Prostate gland (tissue), 2 donors: ENCODE measurements around the gene HESX1. TPM values are rescaled to one million over a fixed set of nuclear protein-coding genes. Genes with fewer than 3 reads are reported as not detected.

Source experiments
- DNase-seq: peaks from one replicate; pipeline ENCODE4 v3.0.0-alpha.2; 2019; ENCODE audit warnings: low spot score
- H3K27ac ChIP-seq, 2 donors: fragments of 200-600 bp; sonication (generic); 2 replicates each; pipeline ENCODE4 v1.5.1; 2017 to 2019
- H3K27me3 ChIP-seq: fragments of 200-600 bp; sonication (generic); replicated peaks from 2 replicates; pipeline ENCODE4 v1.5.1; 2019; ENCODE audit not compliant: insufficient read depth
- H3K36me3 ChIP-seq, 2 donors: fragments of 200-600 bp; sonication (generic); 1 replicate in 1 of 2; 2 replicates in 1 of 2; pipeline versions ENCODE4 v1.5.1 to v1.8.1; 2017 to 2019
- H3K4me1 ChIP-seq: fragments of 200-600 bp; sonication (generic); replicated peaks from 2 replicates; pipeline ENCODE4 v1.5.1; 2019
- H3K4me3 ChIP-seq, 2 donors: fragments of 200-600 bp; sonication (generic); 2 replicates each; pipeline ENCODE4 v1.5.1; 2017 to 2019
- H3K9me3 ChIP-seq: fragments of 200-600 bp; sonication (generic); 2 replicates; pipeline ENCODE4 v1.5.1; 2017
- CTCF ChIP-seq, 4 experiments: fragments of 200-600 bp in 2 of 4; fragments of 450-650 bp in 2 of 4; sonication (generic) in 2 of 4; IDR thresholded peaks; 1 replicate in 3 of 4; 2 replicates in 1 of 4; pipeline ENCODE4 v1.5.1; 2016 to 2019; ENCODE audit warnings: antibody characterized with exemption in 4 of 4, mild to moderate bottlenecking in 2 of 4, moderate library complexity in 2 of 4
- POLR2A ChIP-seq: fragments of 450-650 bp; IDR thresholded peaks from one replicate; pipeline ENCODE4 v1.6.1; 2016; ENCODE audit warnings: antibody characterized with exemption, mild to moderate bottlenecking
- POLR2AphosphoS5 ChIP-seq: sonication (generic); formaldehyde crosslinking; IDR thresholded peaks from one replicate; pipeline ENCODE4 v1.6.1; 2017; ENCODE audit warnings: antibody characterized with exemption
- WGBS: methylation state at CpG from one replicate; pipeline ENCODE4 v1.1.5; 2018; 5-methylcytosine and 5-hydroxymethylcytosine counted together
- intact Hi-C: fragments of 100-400 bp; cut with DNase I; formaldehyde crosslinking; loops from one replicate; pipeline ENCODE4 v1.14.2; 2022
- total RNA-seq, 2 donors: library from RNA; depleted of rRNA; stranded (reverse); fragments of >200 nt; gene quantifications; one replicate each; pipeline ENCODE4 v1.1.0, GENCODE V29; 2016

HESX1 gene
- total RNA-seq, 2 donors from 2014 or later = 0.23 to 3.6 TPM

DNA sequence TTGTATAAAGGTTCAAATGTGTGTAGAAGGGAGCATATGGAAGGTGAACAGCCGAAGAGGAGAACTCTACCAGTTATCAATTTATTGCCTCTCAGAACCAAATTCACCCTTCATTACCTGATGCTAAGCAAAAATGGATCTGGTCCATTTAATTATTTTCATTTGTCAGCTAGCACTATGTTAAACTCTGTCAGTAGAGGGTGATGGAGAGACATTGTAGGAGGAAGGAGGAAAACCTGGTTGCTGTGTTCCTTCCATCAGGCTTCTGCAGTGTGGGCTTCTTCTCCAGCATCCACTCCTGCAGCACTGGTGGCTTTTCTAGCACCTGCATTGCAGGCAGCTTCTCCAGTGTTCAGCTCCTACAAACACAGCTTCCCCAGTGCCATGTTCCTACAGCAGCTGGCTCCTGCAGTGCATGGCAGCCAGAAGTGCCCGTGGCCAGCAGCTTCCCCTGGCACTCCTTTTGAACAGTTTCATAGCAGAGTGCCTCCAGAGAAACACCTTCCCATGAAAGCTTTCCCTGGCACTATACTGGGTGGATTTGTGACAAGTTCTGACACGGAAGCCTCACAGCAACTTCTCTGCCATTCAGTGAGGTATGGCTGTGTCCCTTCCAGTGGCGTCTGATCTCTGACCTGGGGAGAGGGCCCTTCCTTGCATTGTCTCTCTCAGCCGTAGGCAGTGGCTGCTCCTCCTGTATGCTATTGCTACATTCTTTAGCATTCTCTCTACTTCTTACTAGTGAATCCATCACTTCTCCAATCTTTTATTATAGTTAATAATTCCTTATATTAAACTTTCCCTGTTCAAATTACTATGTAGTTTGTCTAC is 20.0 kb downstream of the HESX1 start:
- H3K36me3 ChIP-seq = no peaks in the 10 kb centered on the region
- WGBS = 55% methylated on average over 5 of the region's 5 CpGs
- H3K27ac ChIP-seq = no peak overlapping the region
- H3K4me3 ChIP-seq = no peak overlapping the region
- no peaks in the 10 kb centered on the region for H3K9me3 ChIP-seq
- H3K27me3 ChIP-seq = no peaks in the 10 kb centered on the region
- TF ChIP-seq POLR2AphosphoS5 (no peak), POLR2A (no peak), CTCF (IDR thresholded peaks at IDR 0.05) (no peak)
- H3K4me1 ChIP-seq = no peaks in the 10 kb centered on the region
- intact Hi-C loops = no loop called here
- DNase-seq = no peak

- 89% methylated on average over 1 of the region's 1 CpG for WGBS
- Histone ChIP-seq H3K36me3 (no peaks in the 10 kb centered on the region), H3K27me3 (no peaks in the 10 kb centered on the region), H3K9me3 (no peaks in the 10 kb centered on the region), H3K27ac (no peak overlapping the region), H3K4me1 (no peaks in the 10 kb centered on the region), H3K4me3 (no peak overlapping the region)
- DNase-seq = no peak
- TF ChIP-seq POLR2A (no peak), POLR2AphosphoS5 (no peak), CTCF (IDR thresholded peaks at IDR 0.05) (no peak)
- intact Hi-C loops = no loop called here
Measured at GRCh38 chr3:57176045-57176444, 23.7 kb downstream of the HESX1 start.

- 65% methylated on average over 2 of the region's 2 CpGs for WGBS
- Histone ChIP-seq H3K4me3 (no peak overlapping the region), H3K36me3 (no peaks in the 10 kb centered on the region), H3K4me1 (no peaks in the 10 kb centered on the region), H3K27me3 (no peaks in the 10 kb centered on the region), H3K9me3 (no peaks in the 10 kb centered on the region), H3K27ac (no peak overlapping the region)
- DNase-seq = no peak
- intact Hi-C loops = no loop called here
- no peak for TF ChIP-seq CTCF (IDR thresholded peaks at IDR 0.05)
- TF ChIP-seq POLR2A = no peak
- no peak for TF ChIP-seq POLR2AphosphoS5
Measured at GRCh38 chr3:57173687-57174086, 26.1 kb downstream of the HESX1 start.

DNA sequence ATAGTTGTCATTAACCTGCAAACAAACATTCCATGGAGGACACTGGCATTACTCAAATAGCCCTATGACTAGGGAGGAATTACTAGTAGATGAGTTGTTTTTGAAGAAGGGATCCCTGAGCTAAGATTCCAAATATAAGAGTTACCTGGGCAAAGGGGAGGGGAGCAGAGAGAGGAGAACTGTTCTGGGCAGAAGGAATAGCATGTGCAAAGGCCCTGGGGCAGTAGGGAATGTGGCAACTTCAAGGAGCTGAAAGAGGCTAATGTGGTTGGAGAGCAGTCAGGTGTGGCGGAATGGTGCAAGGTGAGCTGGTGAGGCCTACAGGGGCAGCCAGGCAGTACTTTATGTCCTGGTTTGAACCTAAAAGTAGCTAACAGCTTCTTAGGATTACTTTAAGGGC is 28.8 kb downstream of the HESX1 start:
- intact Hi-C loops = loop anchor here (2.0 kb wide), 1 partner anchor 52 kb away; no protein-coding TSS in a partner anchor
- Histone ChIP-seq H3K27ac (no peak overlapping the region), H3K27me3 (no peaks in the 10 kb centered on the region), H3K4me3 (no peak overlapping the region), H3K9me3 (no peaks in the 10 kb centered on the region), H3K36me3 (no peaks in the 10 kb centered on the region), H3K4me1 (no peaks in the 10 kb centered on the region)
- 96% methylated on average over 1 of the region's 1 CpG for WGBS
- DNase-seq = no peak
- no peak for TF ChIP-seq CTCF (IDR thresholded peaks at IDR 0.05)
- TF ChIP-seq POLR2A = no peak
- no peak for TF ChIP-seq POLR2AphosphoS5
